MCF 10A (cell line): ENCODE results near the gene CD164L2. TPM values are rescaled to one million over a fixed set of nuclear protein-coding genes. Genes with fewer than 3 reads are reported as not detected.

ENCODE experiments used
- BruUV-seq: library from RNA; stranded (reverse); fragments of 400-500 nt; replicated peaks from 2 replicates; lab custom pipeline; 2021; lab: Mats Ljungman, UMichigan
- CTCF ChIA-PET: fragments of 300-600 bp; sonication (Branson Sonifier 250); formaldehyde crosslinking; extraction: SDS; loops from one replicate; lab custom pipeline; 2021; ENCODE audit warnings: antibody characterized with exemption, inconsistent platforms; lab: Yijun Ruan, JAX
- POLR2A ChIA-PET: fragments of 300-600, 350-650 bp; sonication (Branson Sonifier 250); formaldehyde crosslinking; extraction: SDS; loops from one replicate; lab custom pipeline; 2020; ENCODE audit warnings: antibody characterized with exemption, inconsistent platforms; lab: Yijun Ruan, JAX
- DNase-seq: peaks from one replicate; pipeline ENCODE4 v3.0.0-alpha.2; 2018; ENCODE audit not compliant: unreplicated experiment
- H3K27ac Mint-ChIP-seq: one replicate; pipeline ENCODE4 v1.8.0; 2022; ENCODE audit warnings: mild to moderate bottlenecking, low read depth, mixed read lengths; ENCODE audit not compliant: unreplicated experiment
- H3K27me3 Mint-ChIP-seq: one replicate; pipeline ENCODE4 v1.8.0; 2022; ENCODE audit warnings: mixed read lengths; ENCODE audit not compliant: insufficient read depth, unreplicated experiment
- H3K36me3 Mint-ChIP-seq: one replicate; pipeline ENCODE4 v1.8.0; 2022; ENCODE audit warnings: mild to moderate bottlenecking, moderate library complexity, mixed read lengths; ENCODE audit not compliant: insufficient read depth, unreplicated experiment
- H3K4me1 Mint-ChIP-seq: one replicate; pipeline ENCODE4 v1.8.0; 2022; ENCODE audit warnings: mixed read lengths; ENCODE audit not compliant: insufficient read depth, unreplicated experiment
- H3K4me3 Mint-ChIP-seq: one replicate; pipeline ENCODE4 v1.8.0; 2022; ENCODE audit warnings: mild to moderate bottlenecking, moderate library complexity, mixed read lengths; ENCODE audit not compliant: unreplicated experiment
- H3K9me3 Mint-ChIP-seq: one replicate; pipeline ENCODE4 v1.8.0; 2022; ENCODE audit warnings: mixed read lengths; ENCODE audit not compliant: unreplicated experiment
- CTCF ChIP-seq: fragments of 200-600 bp; IDR thresholded peaks from one replicate; pipeline ENCODE4 v1.8.0; 2022; ENCODE audit warnings: antibody characterized with exemption, mild to moderate bottlenecking; ENCODE audit not compliant: unreplicated experiment
- intact Hi-C: fragments of 100-400 bp; cut with micrococcal nuclease; formaldehyde crosslinking; loops from 2 replicates; pipeline ENCODE4 v1.14.1; 2022
- total RNA-seq: library from RNA; stranded (reverse); gene quantifications from 2 replicates; pipeline ENCODE4 v1.2.3, GENCODE V29; 2022

The CD164L2 gene
- total RNA-seq, 1 experiment from 2014 or later: 0.23 TPM

GRCh38 chr1:27429029-27429425 lies 45.9 kb upstream of the CD164L2 start:
- Mint-ChIP-seq H3K9me3 (no peaks in the 10 kb centered on the region), H3K27me3 (no peaks in the 10 kb centered on the region), H3K4me1 (peaks cover 11% of the 10 kb centered on the region), H3K4me3 (no peak overlapping the region), H3K27ac (peak overlapping the region; percentile 54), H3K36me3 (peaks cover 56% of the 10 kb centered on the region)
- POLR2A ChIA-PET: interaction anchor here (1.8 kb wide), 1 partner anchor 9 kb away, joined by 9 read pairs; no protein-coding TSS in a partner anchor
- no TSS peak for BruUV-seq
- no peak for DNase-seq
- no peak for TF ChIP-seq CTCF
- CTCF ChIA-PET: interaction anchor here (0.6 to 1.4 kb wide), 4 partner anchors 12 to 1342 kb away, joined by 3 to 4 read pairs (median 4); no protein-coding TSS in a partner anchor
- intact Hi-C loops: no loop called here

GRCh38 chr1:27428316-27429028 lies 45.3 kb upstream of the CD164L2 start:
- Mint-ChIP-seq H3K27me3 (no peaks in the 10 kb centered on the region), H3K9me3 (no peaks in the 10 kb centered on the region), H3K4me3 (no peak overlapping the region), H3K36me3 (peaks cover 56% of the 10 kb centered on the region), H3K27ac (peak overlapping the region; percentile 54), H3K4me1 (peaks cover 11% of the 10 kb centered on the region)
- BruUV-seq: no TSS peak
- no peak for DNase-seq
- intact Hi-C loops: no loop called here
- CTCF ChIA-PET: interaction anchor here (0.6 to 1.4 kb wide), 3 partner anchors 12 to 1341 kb away, joined by 3 to 4 read pairs (median 3); no protein-coding TSS in a partner anchor
- TF ChIP-seq CTCF: no peak
- POLR2A ChIA-PET: interaction anchor here (1.8 kb wide), 1 partner anchor 10 kb away, joined by 9 read pairs; no protein-coding TSS in a partner anchor

GRCh38 chr1:27427816-27428315 lies 44.7 kb upstream of the CD164L2 start:
- Mint-ChIP-seq H3K36me3 (peaks cover 56% of the 10 kb centered on the region), H3K27ac (peak overlapping the region; percentile 49), H3K9me3 (no peaks in the 10 kb centered on the region), H3K4me1 (peaks cover 11% of the 10 kb centered on the region), H3K27me3 (no peaks in the 10 kb centered on the region), H3K4me3 (no peak overlapping the region)
- intact Hi-C loops: no loop called here
- no peak for DNase-seq
- no peak for TF ChIP-seq CTCF
- ChIA-PET POLR2A (interaction anchor here (2.7 kb wide), 1 partner anchor 9 kb away, joined by 7 read pairs; no protein-coding TSS in a partner anchor), CTCF (interaction anchor here (1.4 kb wide), 1 partner anchor 11 kb away, joined by 4 read pairs; no protein-coding TSS in a partner anchor)
- no TSS peak for BruUV-seq

GRCh38 chr1:27427329-27427728 lies 44.2 kb upstream of the CD164L2 start:
- H3K4me3 Mint-ChIP-seq: no peak overlapping the region
- peaks cover 57% of the 10 kb centered on the region for H3K36me3 Mint-ChIP-seq
- H3K27me3 Mint-ChIP-seq: no peaks in the 10 kb centered on the region
- DNase-seq: no peak
- no peaks in the 10 kb centered on the region for H3K9me3 Mint-ChIP-seq
- peak overlapping the region; percentile 49 for H3K27ac Mint-ChIP-seq
- ChIA-PET CTCF (no interaction called here), POLR2A (interaction anchor here (2.7 kb wide), 1 partner anchor 9 kb away, joined by 7 read pairs; no protein-coding TSS in a partner anchor)
- intact Hi-C loops: no loop called here
- no peak for TF ChIP-seq CTCF
- H3K4me1 Mint-ChIP-seq: peaks cover 11% of the 10 kb centered on the region
- no TSS peak for BruUV-seq
